Uterus (tissue), 4 donors: Measurements from ENCODE around the gene KIF26B. TPM values are rescaled to one million over a fixed set of nuclear protein-coding genes. Genes with fewer than 3 reads are reported as not detected.

Experiments used
- DNase-seq, 2 donors: peaks; one replicate each; pipeline ENCODE4 v3.0.0-alpha.2; 2019 to 2020
- H3K27ac ChIP-seq, 2 donors: fragments of 200-600 bp; sonication (generic); 1 replicate in 1 of 2; 2 replicates in 1 of 2; pipeline ENCODE4 v1.5.1; 2016 to 2018
- H3K27me3 ChIP-seq, 2 donors: fragments of 200-600 bp; sonication (generic); one replicate each; pipeline ENCODE4 v1.5.1; 2018 to 2019; ENCODE audit warnings: control low read depth in 1 of 2
- H3K36me3 ChIP-seq, 2 donors: fragments of 200-600 bp; sonication (generic); one replicate each; pipeline ENCODE4 v1.5.1; 2019; ENCODE audit warnings: control low read depth in 1 of 2
- H3K4me1 ChIP-seq, 2 donors: fragments of 200-600 bp; sonication (generic); one replicate each; pipeline ENCODE4 v1.5.1; 2018 to 2019; ENCODE audit warnings: control low read depth in 1 of 2
- H3K4me3 ChIP-seq, 2 donors: fragments of 200-600 bp; sonication (generic); 1 replicate in 1 of 2; 2 replicates in 1 of 2; pipeline ENCODE4 v1.5.1; 2018 to 2019; ENCODE audit warnings: mild to moderate bottlenecking in 1 of 2
- H3K9me3 ChIP-seq, 2 donors: fragments of 200-600 bp; sonication (generic); one replicate each; pipeline ENCODE4 v1.5.1; 2019; ENCODE audit warnings: control low read depth in 1 of 2
- POLR2A ChIP-seq, 2 donors: fragments of 450-650 bp; IDR thresholded peaks; one replicate each; pipeline ENCODE4 v1.6.1; 2016; ENCODE audit warnings: antibody characterized with exemption in 2 of 2, mild to moderate bottlenecking in 1 of 2, moderate library complexity in 1 of 2
- intact Hi-C: fragments of 100-400 bp; cut with DNase I; formaldehyde crosslinking; loops from one replicate; pipeline ENCODE4 v1.15.1; 2023; ENCODE audit warnings: low total_unique reads
- total RNA-seq, 4 donors: library from RNA; depleted of rRNA in 3 of 4; stranded (reverse); fragments of >200 nt in 3 of 4; gene quantifications; one replicate each; pipeline versions ENCODE4 v1.1.0 to v1.2.4, GENCODE V29; 2014 to 2023
- TF ChIP-seq, protein P1 (sequence below), 4 experiments: fragments of 200-600 bp in 2 of 4; fragments of 450-650 bp in 2 of 4; sonication (generic) in 2 of 4; IDR thresholded peaks; one replicate each; pipeline ENCODE4 v1.5.1; 2016 to 2019; ENCODE audit warnings: antibody characterized with exemption in 4 of 4, mild to moderate bottlenecking in 2 of 4, moderate library complexity in 1 of 4
- donor health status: DM: yes; HTN: yes; CAD: no.

Gene KIF26B
- total RNA-seq, 4 donors from 2014 or later = 0.27 to 17.4 (median 1.3) TPM; not detected in 1

GRCh38 chr1:245475961-245476516 is 321.3 kb downstream of the KIF26B start:
- Histone ChIP-seq H3K9me3 (no peaks in the 10 kb centered on the region), H3K27ac (no peak overlapping the region), H3K36me3 (no peaks in the 10 kb centered on the region), H3K27me3 (no peaks in the 10 kb centered on the region), H3K4me3 (no peak overlapping the region), H3K4me1 (no peaks in the 10 kb centered on the region)
- no peak for DNase-seq
- intact Hi-C loops = no loop called here
- TF ChIP-seq, protein P1, sequence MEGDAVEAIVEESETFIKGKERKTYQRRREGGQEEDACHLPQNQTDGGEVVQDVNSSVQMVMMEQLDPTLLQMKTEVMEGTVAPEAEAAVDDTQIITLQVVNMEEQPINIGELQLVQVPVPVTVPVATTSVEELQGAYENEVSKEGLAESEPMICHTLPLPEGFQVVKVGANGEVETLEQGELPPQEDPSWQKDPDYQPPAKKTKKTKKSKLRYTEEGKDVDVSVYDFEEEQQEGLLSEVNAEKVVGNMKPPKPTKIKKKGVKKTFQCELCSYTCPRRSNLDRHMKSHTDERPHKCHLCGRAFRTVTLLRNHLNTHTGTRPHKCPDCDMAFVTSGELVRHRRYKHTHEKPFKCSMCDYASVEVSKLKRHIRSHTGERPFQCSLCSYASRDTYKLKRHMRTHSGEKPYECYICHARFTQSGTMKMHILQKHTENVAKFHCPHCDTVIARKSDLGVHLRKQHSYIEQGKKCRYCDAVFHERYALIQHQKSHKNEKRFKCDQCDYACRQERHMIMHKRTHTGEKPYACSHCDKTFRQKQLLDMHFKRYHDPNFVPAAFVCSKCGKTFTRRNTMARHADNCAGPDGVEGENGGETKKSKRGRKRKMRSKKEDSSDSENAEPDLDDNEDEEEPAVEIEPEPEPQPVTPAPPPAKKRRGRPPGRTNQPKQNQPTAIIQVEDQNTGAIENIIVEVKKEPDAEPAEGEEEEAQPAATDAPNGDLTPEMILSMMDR (IDR thresholded peaks at IDR 0.05) = no peak
- TF ChIP-seq POLR2A (IDR thresholded peaks at IDR 0.05) = no peak

DNA sequence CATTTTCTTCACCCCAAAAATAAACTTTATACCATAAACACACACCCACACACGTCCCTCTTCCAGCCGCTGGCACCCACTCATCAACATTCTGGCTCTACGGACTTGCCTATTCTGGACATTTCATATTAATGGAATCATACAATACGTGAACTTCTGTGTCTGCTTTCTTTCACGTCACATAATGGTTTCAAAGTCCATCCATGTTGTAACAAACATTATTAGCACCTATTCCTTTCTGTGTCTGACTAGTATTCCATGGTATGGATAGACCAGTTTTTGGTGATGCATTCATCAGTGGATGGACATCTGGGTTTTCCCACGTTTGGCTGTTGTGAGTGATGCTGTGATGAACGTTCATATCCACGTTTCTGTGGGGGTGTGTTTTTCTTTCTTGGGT is 323.2 kb downstream of the KIF26B start:
- H3K4me1 ChIP-seq = no peaks in the 10 kb centered on the region
- DNase-seq = no peak
- TF ChIP-seq, protein P1 (IDR thresholded peaks at IDR 0.05) = no peak
- TF ChIP-seq POLR2A (IDR thresholded peaks at IDR 0.05) = no peak
- intact Hi-C loops = no loop called here
- H3K36me3 ChIP-seq = no peaks in the 10 kb centered on the region
- no peak overlapping the region for H3K27ac ChIP-seq
- no peak overlapping the region for H3K4me3 ChIP-seq
- H3K27me3 ChIP-seq = no peaks in the 10 kb centered on the region
- H3K9me3 ChIP-seq = no peaks in the 10 kb centered on the region

- Histone ChIP-seq H3K9me3 (no peaks in the 10 kb centered on the region), H3K27ac (no peak overlapping the region), H3K27me3 (no peaks in the 10 kb centered on the region), H3K36me3 (no peaks in the 10 kb centered on the region), H3K4me1 (no peaks in the 10 kb centered on the region), H3K4me3 (no peak overlapping the region)
- no peak for TF ChIP-seq POLR2A (IDR thresholded peaks at IDR 0.05)
- TF ChIP-seq, protein P1 (IDR thresholded peaks at IDR 0.05) = no peak
- DNase-seq = no peak
- intact Hi-C loops = no loop called here
Measured at GRCh38 chr1:245480393-245481120, 325.8 kb downstream of the KIF26B start.

- intact Hi-C loops = no loop called here
- no peaks in the 10 kb centered on the region for H3K27me3 ChIP-seq
- TF ChIP-seq POLR2A (IDR thresholded peaks at IDR 0.05) = no peak
- TF ChIP-seq, protein P1 (IDR thresholded peaks at IDR 0.05) = no peak
- H3K36me3 ChIP-seq = no peaks in the 10 kb centered on the region
- H3K4me3 ChIP-seq = no peak overlapping the region
- H3K9me3 ChIP-seq = no peaks in the 10 kb centered on the region
- no peak for DNase-seq
- no peaks in the 10 kb centered on the region for H3K4me1 ChIP-seq
- no peak overlapping the region for H3K27ac ChIP-seq
Measured at GRCh38 chr1:245481261-245481660, 326.5 kb downstream of the KIF26B start.

GRCh38 chr1:245483247-245483646 is 328.5 kb downstream of the KIF26B start:
- Histone ChIP-seq H3K4me1 (no peaks in the 10 kb centered on the region), H3K27ac (no peak overlapping the region), H3K9me3 (no peaks in the 10 kb centered on the region), H3K4me3 (no peak overlapping the region), H3K27me3 (no peaks in the 10 kb centered on the region), H3K36me3 (no peaks in the 10 kb centered on the region)
- no peak for DNase-seq
- intact Hi-C loops = no loop called here
- TF ChIP-seq, protein P1 (IDR thresholded peaks at IDR 0.05) = no peak
